ENCODE data around the gene KLF6. TPM values are rescaled to one million over a fixed set of nuclear protein-coding genes. Genes with fewer than 3 reads are reported as not detected.

The KLF6 gene
- 328 TPM for total RNA-seq (ENCODE audit: unreplicated experiment)
- long read RNA-seq, full-length matches to known transcripts: 350 of 398 reads
- long read RNA-seq, partial matches to known transcripts: 4 of 398 reads
- long read RNA-seq, other reads (novel, unspliced or antisense): 44 of 398 reads

DNA sequence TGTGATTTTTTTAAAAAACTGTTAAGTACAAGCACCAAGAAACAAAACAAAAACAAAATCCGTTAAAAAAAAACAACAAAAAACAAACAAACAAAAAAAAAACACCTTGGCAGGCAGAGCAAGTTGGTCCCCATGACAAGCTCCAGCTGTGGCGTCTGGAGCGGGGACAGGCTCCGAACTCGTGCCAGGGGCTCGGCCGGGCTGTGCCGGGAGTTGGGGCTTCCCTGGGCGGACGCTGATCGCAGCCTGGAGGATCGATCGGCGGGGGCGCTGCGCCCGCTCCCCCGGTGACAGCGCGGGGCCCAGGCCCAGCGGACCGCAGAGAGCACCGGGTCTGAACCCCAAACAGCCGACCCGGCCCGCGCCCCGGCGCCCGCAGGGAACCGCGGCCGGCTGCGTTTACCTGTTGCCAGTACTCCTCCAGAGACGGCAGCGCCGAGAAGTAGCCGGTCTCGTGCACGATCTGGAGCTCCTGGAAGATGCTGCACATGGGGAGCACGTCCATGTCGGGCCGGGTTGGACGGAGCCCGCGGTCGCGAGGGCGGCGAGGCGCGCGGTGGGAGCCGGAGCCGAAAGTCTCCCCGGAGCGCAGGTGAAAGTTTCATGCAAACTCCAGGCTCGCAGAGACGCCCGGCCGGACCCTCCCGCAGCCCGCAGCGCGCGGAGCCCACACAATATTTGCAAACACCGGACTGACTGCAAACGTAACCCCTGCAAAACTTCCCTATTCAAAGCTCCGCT, at the start of gene KLF6:
TSS of gene KLF6 (minus strand) at position 700 of the 741 bp plus-strand sequence. CDS start at position 505, 195 bp downstream.
- peak; percentile 36 for DNase-seq (ENCODE audit: low spot score)
- Mint-ChIP-seq H3K27me3 (ENCODE audit: unreplicated experiment) (peaks cover 47% of the 10 kb centered on the region), H3K4me1 (ENCODE audit: unreplicated experiment) (peaks cover 58% of the 10 kb centered on the region), H3K36me3 (ENCODE audit: low read depth, unreplicated experiment) (peaks cover 49% of the 10 kb centered on the region), H3K27ac (ENCODE audit: unreplicated experiment) (peak within 1 kb of the TSS; percentile 100), H3K9me3 (ENCODE audit: unreplicated experiment) (no peaks in the 10 kb centered on the region), H3K4me3 (ENCODE audit: unreplicated experiment) (peak within 1 kb of the TSS; percentile 100)
- TF ChIP-seq, protein P1, sequence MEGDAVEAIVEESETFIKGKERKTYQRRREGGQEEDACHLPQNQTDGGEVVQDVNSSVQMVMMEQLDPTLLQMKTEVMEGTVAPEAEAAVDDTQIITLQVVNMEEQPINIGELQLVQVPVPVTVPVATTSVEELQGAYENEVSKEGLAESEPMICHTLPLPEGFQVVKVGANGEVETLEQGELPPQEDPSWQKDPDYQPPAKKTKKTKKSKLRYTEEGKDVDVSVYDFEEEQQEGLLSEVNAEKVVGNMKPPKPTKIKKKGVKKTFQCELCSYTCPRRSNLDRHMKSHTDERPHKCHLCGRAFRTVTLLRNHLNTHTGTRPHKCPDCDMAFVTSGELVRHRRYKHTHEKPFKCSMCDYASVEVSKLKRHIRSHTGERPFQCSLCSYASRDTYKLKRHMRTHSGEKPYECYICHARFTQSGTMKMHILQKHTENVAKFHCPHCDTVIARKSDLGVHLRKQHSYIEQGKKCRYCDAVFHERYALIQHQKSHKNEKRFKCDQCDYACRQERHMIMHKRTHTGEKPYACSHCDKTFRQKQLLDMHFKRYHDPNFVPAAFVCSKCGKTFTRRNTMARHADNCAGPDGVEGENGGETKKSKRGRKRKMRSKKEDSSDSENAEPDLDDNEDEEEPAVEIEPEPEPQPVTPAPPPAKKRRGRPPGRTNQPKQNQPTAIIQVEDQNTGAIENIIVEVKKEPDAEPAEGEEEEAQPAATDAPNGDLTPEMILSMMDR (IDR thresholded peaks at IDR 0.05; ENCODE audit: unreplicated experiment): no peak

DNA sequence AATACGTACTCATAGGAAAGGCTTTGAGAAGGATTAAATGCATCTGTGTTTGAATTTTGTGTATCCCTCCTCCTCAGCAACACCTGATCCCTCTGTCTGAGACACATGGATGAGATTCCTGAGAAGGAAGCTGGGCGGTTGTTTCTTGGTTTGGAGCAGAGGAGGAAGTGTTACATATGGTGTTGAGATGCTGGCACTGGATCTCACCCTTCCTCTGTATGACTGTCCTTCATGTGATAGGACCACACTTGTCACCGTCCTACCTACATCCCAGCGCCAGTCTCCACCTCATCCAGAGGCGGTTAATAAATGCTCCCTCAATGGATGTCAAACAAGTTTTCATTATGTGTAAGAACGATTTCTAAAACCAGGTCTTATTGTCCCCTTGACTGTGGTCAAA, 49.4 kb upstream of the KLF6 start:
- no peaks in the 10 kb centered on the region for H3K36me3 Mint-ChIP-seq (ENCODE audit: low read depth, unreplicated experiment)
- peaks cover 17% of the 10 kb centered on the region for H3K4me1 Mint-ChIP-seq (ENCODE audit: unreplicated experiment)
- H3K27me3 Mint-ChIP-seq (ENCODE audit: unreplicated experiment): no peaks in the 10 kb centered on the region
- no peaks in the 10 kb centered on the region for H3K9me3 Mint-ChIP-seq (ENCODE audit: unreplicated experiment)
- no peak overlapping the region for H3K4me3 Mint-ChIP-seq (ENCODE audit: unreplicated experiment)
- H3K27ac Mint-ChIP-seq (ENCODE audit: unreplicated experiment): peak overlapping the region; percentile 19
- TF ChIP-seq, protein P1 (IDR thresholded peaks at IDR 0.05; ENCODE audit: unreplicated experiment): no peak
- DNase-seq (ENCODE audit: low spot score): no peak

DNA sequence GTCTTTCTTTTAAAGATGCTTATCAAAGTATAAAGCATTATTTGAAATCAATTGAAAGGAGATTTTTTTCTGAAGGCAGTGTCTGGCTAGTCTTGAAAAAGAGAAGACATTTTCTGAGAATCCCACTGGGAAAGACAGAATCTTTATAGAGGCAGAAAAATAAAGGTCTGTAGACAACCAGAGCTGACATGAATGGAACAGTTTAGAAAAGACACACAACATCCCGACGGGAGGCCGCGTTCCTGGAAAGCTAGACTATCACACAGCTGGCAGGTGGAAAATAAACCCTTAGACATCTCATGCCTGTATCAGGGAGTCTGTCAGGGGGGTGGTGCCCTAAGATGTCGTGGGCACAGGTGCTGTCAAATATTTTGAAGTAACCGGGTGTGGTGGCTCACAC, 48.0 kb upstream of the KLF6 start:
- Mint-ChIP-seq H3K36me3 (ENCODE audit: low read depth, unreplicated experiment) (no peaks in the 10 kb centered on the region), H3K27ac (ENCODE audit: unreplicated experiment) (no peak overlapping the region), H3K4me3 (ENCODE audit: unreplicated experiment) (no peak overlapping the region), H3K4me1 (ENCODE audit: unreplicated experiment) (peaks cover 23% of the 10 kb centered on the region), H3K27me3 (ENCODE audit: unreplicated experiment) (peaks cover 3% of the 10 kb centered on the region), H3K9me3 (ENCODE audit: unreplicated experiment) (no peaks in the 10 kb centered on the region)
- no peak for DNase-seq (ENCODE audit: low spot score)
- TF ChIP-seq, protein P1 (IDR thresholded peaks at IDR 0.05; ENCODE audit: unreplicated experiment): no peak

DNA sequence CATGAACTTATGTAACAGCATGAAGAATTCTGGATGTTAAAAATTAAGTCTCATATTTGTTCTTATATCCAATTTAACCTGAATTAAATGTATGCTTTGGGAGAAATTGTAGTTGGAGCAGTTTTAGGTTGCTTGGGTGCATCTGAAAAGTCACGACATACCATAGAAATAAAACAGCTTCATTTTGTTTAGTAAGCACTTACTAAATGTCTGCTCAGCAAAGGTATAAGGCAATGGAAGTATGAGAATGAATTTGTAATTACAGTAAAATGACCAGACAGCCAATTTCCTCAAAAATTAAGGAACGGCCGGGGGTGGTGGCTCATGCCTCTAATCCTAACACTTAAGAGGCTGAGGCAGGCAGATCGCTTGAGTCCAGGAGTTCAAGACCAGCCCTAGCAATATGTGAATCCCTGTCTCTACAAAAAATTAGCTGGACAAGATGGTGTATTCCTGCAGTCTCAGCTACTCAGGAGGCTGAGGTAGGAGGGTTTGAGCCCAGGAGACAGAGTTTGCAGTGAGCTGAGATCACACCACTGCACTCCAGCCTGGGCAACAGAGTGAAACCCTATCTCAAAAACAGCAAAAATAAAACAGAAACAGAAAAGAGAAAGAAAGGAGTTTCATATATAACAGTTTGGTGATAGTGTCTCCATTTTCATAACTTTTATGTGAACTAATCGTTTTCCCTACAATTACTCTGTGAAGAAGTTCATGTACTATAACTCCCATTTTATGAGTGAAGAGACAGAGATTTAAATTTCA, 47.2 kb upstream of the KLF6 start:
- DNase-seq (ENCODE audit: low spot score): no peak
- TF ChIP-seq, protein P1 (IDR thresholded peaks at IDR 0.05; ENCODE audit: unreplicated experiment): no peak
- H3K27ac Mint-ChIP-seq (ENCODE audit: unreplicated experiment): no peak overlapping the region
- peaks cover 22% of the 10 kb centered on the region for H3K4me1 Mint-ChIP-seq (ENCODE audit: unreplicated experiment)
- no peaks in the 10 kb centered on the region for H3K36me3 Mint-ChIP-seq (ENCODE audit: low read depth, unreplicated experiment)
- no peak overlapping the region for H3K4me3 Mint-ChIP-seq (ENCODE audit: unreplicated experiment)
- no peaks in the 10 kb centered on the region for H3K9me3 Mint-ChIP-seq (ENCODE audit: unreplicated experiment)
- peaks cover 4% of the 10 kb centered on the region for H3K27me3 Mint-ChIP-seq (ENCODE audit: unreplicated experiment)

Data from endothelial cell (in vitro differentiated cells).